ENCODE results near the gene PIGU. TPM values are rescaled to one million over a fixed set of nuclear protein-coding genes. Genes with fewer than 3 reads are reported as not detected.

The PIGU gene
- total and polyA plus RNA-seq, 2 of the 13 experiments (the other 11 are each of a cell fraction or from before 2014, with no cell fraction given), result 45.5 to 231 TPM

- TF ChIP-seq, protein P1, sequence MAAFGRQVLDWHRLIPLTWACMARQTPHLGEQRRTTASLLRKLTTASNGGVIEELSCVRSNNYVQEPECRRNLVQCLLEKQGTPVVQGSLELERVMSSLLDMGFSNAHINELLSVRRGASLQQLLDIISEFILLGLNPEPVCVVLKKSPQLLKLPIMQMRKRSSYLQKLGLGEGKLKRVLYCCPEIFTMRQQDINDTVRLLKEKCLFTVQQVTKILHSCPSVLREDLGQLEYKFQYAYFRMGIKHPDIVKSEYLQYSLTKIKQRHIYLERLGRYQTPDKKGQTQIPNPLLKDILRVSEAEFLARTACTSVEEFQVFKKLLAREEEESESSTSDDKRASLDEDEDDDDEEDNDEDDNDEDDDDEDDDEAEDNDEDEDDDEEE (CRISPR knock-in tag; IDR thresholded peaks at IDR 0.05), result peak; percentile 74; the same call in 1 of the 2 replicates
- TF ChIP-seq ZNF180 (CRISPR knock-in tag; IDR thresholded peaks at IDR 0.05; ENCODE audit: borderline replicate concordance, low read depth), result no peak
- TF ChIP-seq, protein P2, sequence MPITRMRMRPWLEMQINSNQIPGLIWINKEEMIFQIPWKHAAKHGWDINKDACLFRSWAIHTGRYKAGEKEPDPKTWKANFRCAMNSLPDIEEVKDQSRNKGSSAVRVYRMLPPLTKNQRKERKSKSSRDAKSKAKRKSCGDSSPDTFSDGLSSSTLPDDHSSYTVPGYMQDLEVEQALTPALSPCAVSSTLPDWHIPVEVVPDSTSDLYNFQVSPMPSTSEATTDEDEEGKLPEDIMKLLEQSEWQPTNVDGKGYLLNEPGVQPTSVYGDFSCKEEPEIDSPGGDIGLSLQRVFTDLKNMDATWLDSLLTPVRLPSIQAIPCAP (CRISPR knock-in tag; IDR thresholded peaks at IDR 0.05; ENCODE audit: low read depth), result no peak
- TF ChIP-seq CHD4 (IDR thresholded peaks at IDR 0.05; ENCODE audit: borderline replicate concordance, low read length), result no peak
- 0 out of 2 replicates have a peak, but pooled peaks have one; percentile 34 for TF ChIP-seq DMAP1 (CRISPR knock-in tag; IDR thresholded peaks at IDR 0.05)
- TF ChIP-seq XBP1 (CRISPR knock-in tag; IDR thresholded peaks at IDR 0.05), result no peak
- peak; percentile 81; the same call in 1 of the 2 replicates for TF ChIP-seq ZSCAN9 (CRISPR knock-in tag; IDR thresholded peaks at IDR 0.05; ENCODE audit: borderline replicate concordance)
- TF ChIP-seq DMTF1 (CRISPR knock-in tag; IDR thresholded peaks at IDR 0.05), result no peak
- no peak for TF ChIP-seq GZF1 (CRISPR knock-in tag; IDR thresholded peaks at IDR 0.05)
- TF ChIP-seq ARHGAP35 (CRISPR knock-in tag; IDR thresholded peaks at IDR 0.05; ENCODE audit: borderline replicate concordance), result no peak
- TF ChIP-seq ZNF772 (CRISPR knock-in tag; IDR thresholded peaks at IDR 0.05), result no peak
- no peak for TF ChIP-seq ZNF577 (CRISPR knock-in tag; IDR thresholded peaks at IDR 0.05; ENCODE audit: borderline replicate concordance, low read depth)
- no peak; the same call in 1 of the 2 replicates for TF ChIP-seq ATF1 (CRISPR knock-in tag; IDR thresholded peaks at IDR 0.05)
- no peak for TF ChIP-seq ZBTB1 (CRISPR knock-in tag; IDR thresholded peaks at IDR 0.05; ENCODE audit: borderline replicate concordance)
- no peak for TF ChIP-seq HNRNPK (IDR thresholded peaks at IDR 0.05; ENCODE audit: low read depth, low read length, poor library complexity, severe bottlenecking)
- no peak for TF ChIP-seq ZFYVE20 (CRISPR knock-in tag; IDR thresholded peaks at IDR 0.05; ENCODE audit: borderline replicate concordance, low read depth)
- TF ChIP-seq NR2F1 (CRISPR knock-in tag; IDR thresholded peaks at IDR 0.05), result peak in 1 of 2 experiments; percentile 21; a peak in 1 of 4 replicates
- TF ChIP-seq ZNF337 (CRISPR knock-in tag; IDR thresholded peaks at IDR 0.05; ENCODE audit: borderline replicate concordance, low read depth), result no peak
- TF ChIP-seq ZFP37 (CRISPR knock-in tag; IDR thresholded peaks at IDR 0.05; ENCODE audit: borderline replicate concordance), result no peak
- peak; percentile 5; the same call in 1 of the 2 replicates for TF ChIP-seq STAG1 (CRISPR knock-in tag; IDR thresholded peaks at IDR 0.05)
- TF ChIP-seq KLF13 (CRISPR knock-in tag; IDR thresholded peaks at IDR 0.05), result no peak
- no peak for TF ChIP-seq PHF8 (CRISPR knock-in tag; IDR thresholded peaks at IDR 0.05)
- no peak for TF ChIP-seq NFKBIZ (CRISPR knock-in tag; IDR thresholded peaks at IDR 0.05)
- no peak for TF ChIP-seq SMARCE1 (IDR thresholded peaks at IDR 0.05; ENCODE audit: borderline replicate concordance)
- TF ChIP-seq ZNF766 (CRISPR knock-in tag; IDR thresholded peaks at IDR 0.05; ENCODE audit: borderline replicate concordance), result no peak
- TF ChIP-seq, protein P3, sequence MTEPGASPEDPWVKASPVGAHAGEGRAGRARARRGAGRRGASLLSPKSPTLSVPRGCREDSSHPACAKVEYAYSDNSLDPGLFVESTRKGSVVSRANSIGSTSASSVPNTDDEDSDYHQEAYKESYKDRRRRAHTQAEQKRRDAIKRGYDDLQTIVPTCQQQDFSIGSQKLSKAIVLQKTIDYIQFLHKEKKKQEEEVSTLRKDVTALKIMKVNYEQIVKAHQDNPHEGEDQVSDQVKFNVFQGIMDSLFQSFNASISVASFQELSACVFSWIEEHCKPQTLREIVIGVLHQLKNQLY (CRISPR knock-in tag; IDR thresholded peaks at IDR 0.05), result peak; percentile 66; the same call in 1 of the 2 replicates
- no peak for TF ChIP-seq ARID2 (CRISPR knock-in tag; IDR thresholded peaks at IDR 0.05; ENCODE audit: borderline replicate concordance)
Observed at GRCh38 chr20:34712525-34713192, 35.8 kb upstream of the PIGU start (continued).
